Measurements from ENCODE around the gene IRF2BPL. TPM values are rescaled to one million over a fixed set of nuclear protein-coding genes. Genes with fewer than 3 reads are reported as not detected.

IRF2BPL gene
- total and polyA plus RNA-seq, 2 experiments from 2014 or later: 4.8 to 51.0 TPM

GRCh38 chr14:76986231-76986565 lies 42.3 kb downstream of the IRF2BPL start:
- no peaks in the 10 kb centered on the region for H3K79me2 ChIP-seq (ENCODE audit: insufficient read depth)
- H3K4me1 ChIP-seq (ENCODE audit: insufficient read depth): peaks cover 8% of the 10 kb centered on the region; the same call in 1 of the 2 replicates
- H3K9ac ChIP-seq: no peak overlapping the region
- TF ChIP-seq EZH2phosphoT487 (IDR thresholded peaks at IDR 0.05; ENCODE audit: insufficient read depth, low read depth): no peak
- no peak for TF ChIP-seq EZH2 (IDR thresholded peaks at IDR 0.05; ENCODE audit: insufficient read depth, poor library complexity, severe bottlenecking)
- no peaks in the 10 kb centered on the region for H3K9me2 ChIP-seq (ENCODE audit: insufficient read depth)
- H4K20me1 ChIP-seq (ENCODE audit: insufficient read depth): no peaks in the 10 kb centered on the region
- no peak overlapping the region for H3K27ac ChIP-seq
- no peak overlapping the region for H2AFZ ChIP-seq
- H3K9me3 ChIP-seq (ENCODE audit: low read depth): no peaks in the 10 kb centered on the region
- H3K4me3 ChIP-seq: no peak overlapping the region
- H3F3A ChIP-seq (ENCODE audit: insufficient read depth): no peaks in the 10 kb centered on the region
- in situ Hi-C loops (cut with MboI): no loop called here
- 78 to 93% methylated on average over 4 of the region's 4 CpGs for WGBS, 2 experiments (ENCODE audit: low coverage in 1 of 2, low lambda C conversion rate in 2 of 2, missing lambda C conversion rate in 2 of 2)
- no peaks in the 10 kb centered on the region for H3K36me3 ChIP-seq (ENCODE audit: low read depth)
- no peak for DNase-seq
- no peaks in the 10 kb centered on the region for H3K27me3 ChIP-seq (replicated peaks; ENCODE audit: insufficient read depth)
- H3K4me2 ChIP-seq (ENCODE audit: unreplicated experiment): no peak overlapping the region

GRCh38 chr14:76985540-76986230 lies 42.8 kb downstream of the IRF2BPL start:
- Histone ChIP-seq H3K27ac (no peak overlapping the region), H3K27me3 (replicated peaks; ENCODE audit: insufficient read depth) (no peaks in the 10 kb centered on the region), H3K36me3 (ENCODE audit: low read depth) (no peaks in the 10 kb centered on the region), H3K9me2 (ENCODE audit: insufficient read depth) (no peaks in the 10 kb centered on the region), H2AFZ (no peak overlapping the region), H3K4me1 (ENCODE audit: insufficient read depth) (peaks cover 8% of the 10 kb centered on the region; the same call in 1 of the 2 replicates), H3K79me2 (ENCODE audit: insufficient read depth) (no peaks in the 10 kb centered on the region), H4K20me1 (ENCODE audit: insufficient read depth) (no peaks in the 10 kb centered on the region), H3F3A (ENCODE audit: insufficient read depth) (no peaks in the 10 kb centered on the region), H3K4me3 (no peak overlapping the region), H3K9ac (no peak overlapping the region), H3K9me3 (ENCODE audit: low read depth) (no peaks in the 10 kb centered on the region), H3K4me2 (ENCODE audit: unreplicated experiment) (no peak overlapping the region)
- TF ChIP-seq EZH2phosphoT487 (IDR thresholded peaks at IDR 0.05; ENCODE audit: insufficient read depth, low read depth) (no peak), EZH2 (IDR thresholded peaks at IDR 0.05; ENCODE audit: insufficient read depth, poor library complexity, severe bottlenecking) (no peak)
- peak; percentile 35 for DNase-seq
- in situ Hi-C loops (cut with MboI): no loop called here
- 62 to 76% methylated on average over 4 of the region's 4 CpGs for WGBS, 2 experiments (ENCODE audit: low coverage in 1 of 2, low lambda C conversion rate in 2 of 2, missing lambda C conversion rate in 2 of 2)

- DNase-seq: no peak
- Histone ChIP-seq H3K9me2 (ENCODE audit: insufficient read depth) (no peaks in the 10 kb centered on the region), H4K20me1 (ENCODE audit: insufficient read depth) (no peaks in the 10 kb centered on the region), H3F3A (ENCODE audit: insufficient read depth) (no peaks in the 10 kb centered on the region), H3K4me2 (ENCODE audit: unreplicated experiment) (no peak overlapping the region), H3K9me3 (ENCODE audit: low read depth) (no peaks in the 10 kb centered on the region), H3K27me3 (replicated peaks; ENCODE audit: insufficient read depth) (no peaks in the 10 kb centered on the region), H3K4me1 (ENCODE audit: insufficient read depth) (peaks cover 8% of the 10 kb centered on the region; the same call in 1 of the 2 replicates), H3K36me3 (ENCODE audit: low read depth) (no peaks in the 10 kb centered on the region), H3K4me3 (no peak overlapping the region), H3K27ac (no peak overlapping the region), H3K9ac (no peak overlapping the region), H2AFZ (no peak overlapping the region), H3K79me2 (ENCODE audit: insufficient read depth) (no peaks in the 10 kb centered on the region)
- TF ChIP-seq EZH2 (IDR thresholded peaks at IDR 0.05; ENCODE audit: insufficient read depth, poor library complexity, severe bottlenecking): no peak
- no peak for TF ChIP-seq EZH2phosphoT487 (IDR thresholded peaks at IDR 0.05; ENCODE audit: insufficient read depth, low read depth)
- 81 to 95% methylated on average over 5 to 6 of the region's 6 CpGs for WGBS, 2 experiments (ENCODE audit: low coverage in 1 of 2, low lambda C conversion rate in 2 of 2, missing lambda C conversion rate in 2 of 2)
- in situ Hi-C loops (cut with MboI): no loop called here
These were observed 43.6 kb downstream of the IRF2BPL start for GRCh38 chr14:76984787-76985375.

- Histone ChIP-seq H3K4me3 (no peak overlapping the region), H3K27ac (no peak overlapping the region), H4K20me1 (ENCODE audit: insufficient read depth) (no peaks in the 10 kb centered on the region), H3K36me3 (ENCODE audit: low read depth) (no peaks in the 10 kb centered on the region), H3K9ac (no peak overlapping the region), H3F3A (ENCODE audit: insufficient read depth) (no peaks in the 10 kb centered on the region), H3K27me3 (replicated peaks; ENCODE audit: insufficient read depth) (no peaks in the 10 kb centered on the region), H3K9me2 (ENCODE audit: insufficient read depth) (no peaks in the 10 kb centered on the region), H3K4me2 (ENCODE audit: unreplicated experiment) (no peak overlapping the region), H3K79me2 (ENCODE audit: insufficient read depth) (no peaks in the 10 kb centered on the region), H2AFZ (no peak overlapping the region), H3K4me1 (ENCODE audit: insufficient read depth) (peaks cover 8% of the 10 kb centered on the region; the same call in 1 of the 2 replicates), H3K9me3 (ENCODE audit: low read depth) (no peaks in the 10 kb centered on the region)
- no peak for TF ChIP-seq EZH2 (IDR thresholded peaks at IDR 0.05; ENCODE audit: insufficient read depth, poor library complexity, severe bottlenecking)
- no peak for TF ChIP-seq EZH2phosphoT487 (IDR thresholded peaks at IDR 0.05; ENCODE audit: insufficient read depth, low read depth)
- in situ Hi-C loops (cut with MboI): no loop called here
- 69 to 72% methylated on average over 3 to 4 of the region's 4 CpGs for WGBS, 2 experiments (ENCODE audit: low coverage in 1 of 2, low lambda C conversion rate in 2 of 2, missing lambda C conversion rate in 2 of 2)
- DNase-seq: no peak
These were observed 44.2 kb downstream of the IRF2BPL start for GRCh38 chr14:76984297-76984696.

Data from GM23248 (cell line).